OCI-LY7 (cell line): ENCODE data around the gene SLC27A5. TPM values are rescaled to one million over a fixed set of nuclear protein-coding genes. Genes with fewer than 3 reads are reported as not detected.

Source experiments
- BruUV-seq: library from RNA; stranded (reverse); fragments of 400-500 nt; replicated peaks from 2 replicates; lab custom pipeline; 2021; lab: Mats Ljungman, UMichigan
- CTCF ChIA-PET: fragments of 300-600 bp; sonication (Branson Sonifier 250); formaldehyde crosslinking; loops from one replicate; lab custom pipeline; 2022; ENCODE audit warnings: antibody characterized with exemption; ENCODE audit not compliant: unreplicated experiment; lab: Charles Lee
- POLR2A ChIA-PET: fragments of 300-600 bp; sonication (Branson Sonifier 250); formaldehyde crosslinking; loops from one replicate; lab custom pipeline; 2022; ENCODE audit warnings: antibody characterized with exemption; lab: Charles Lee
- DNase-seq: peaks from one replicate; pipeline ENCODE4 v3.0.0-alpha.2; 2015; ENCODE audit warnings: low spot score
- H2AFZ ChIP-seq: fragments of 200-600 bp; sonication (generic), shearing (Covaris generic); 2 replicates; pipeline ENCODE4 v1.6.1; 2014; ENCODE audit warnings: mild to moderate bottlenecking, antibody characterized with exemption, low read length, moderate library complexity
- H3K27ac ChIP-seq: fragments of 200-600 bp; sonication (generic); 2 replicates; pipeline ENCODE4 v1.5.1; 2014; ENCODE audit warnings: mixed run types, low read depth, mild to moderate bottlenecking, moderate library complexity, low read length, inconsistent platforms; ENCODE audit not compliant: poor library complexity, severe bottlenecking
- H3K36me3 ChIP-seq: fragments of 200-600 bp; sonication (generic); 2 replicates; pipeline ENCODE4 v1.6.1; 2014; ENCODE audit warnings: mild to moderate bottlenecking, antibody characterized with exemption, low read length, moderate library complexity, mixed read lengths; ENCODE audit not compliant: insufficient read depth
- H3K4me1 ChIP-seq: fragments of 200-600 bp; sonication (generic); 2 replicates; pipeline ENCODE4 v1.5.1; 2014; ENCODE audit warnings: mild to moderate bottlenecking, low read length; ENCODE audit not compliant: insufficient read depth, poor library complexity, severe bottlenecking
- H3K4me2 ChIP-seq: fragments of 200-600 bp; sonication (generic); 2 replicates; pipeline ENCODE4 v1.6.1; 2014; ENCODE audit warnings: mild to moderate bottlenecking, low read length
- H3K4me3 ChIP-seq: fragments of 200-600 bp; sonication (generic); 2 replicates; pipeline ENCODE4 v1.5.1; 2014; ENCODE audit warnings: mild to moderate bottlenecking, low read depth, low read length; ENCODE audit not compliant: poor library complexity, severe bottlenecking
- H3K79me2 ChIP-seq: fragments of 200-600 bp; sonication (generic); 2 replicates; pipeline ENCODE4 v1.6.1; 2016; ENCODE audit warnings: low read depth, mild to moderate bottlenecking, low read length, moderate library complexity, mixed read lengths; ENCODE audit not compliant: insufficient read depth
- H3K9me2 ChIP-seq: fragments of 200-600 bp; sonication (generic); 2 replicates; pipeline ENCODE4 v1.6.1; 2016; ENCODE audit warnings: mild to moderate bottlenecking, low read length, mixed read lengths; ENCODE audit not compliant: insufficient read depth
- H3K9me3 ChIP-seq: fragments of 200-600 bp; sonication (generic); 2 replicates; pipeline ENCODE4 v1.6.1; 2014; ENCODE audit warnings: mild to moderate bottlenecking, mixed run types, low read length, mixed read lengths
- H4K20me1 ChIP-seq: fragments of 200-600 bp; sonication (generic); 2 replicates; pipeline ENCODE4 v1.6.1; 2014; ENCODE audit warnings: mild to moderate bottlenecking, antibody characterized with exemption, low read length, moderate library complexity, mixed read lengths; ENCODE audit not compliant: insufficient read depth
- EZH2phosphoT487 ChIP-seq: fragments of 200-600 bp; sonication (generic); IDR thresholded peaks from 2 replicates; pipeline ENCODE4 v1.6.1; 2018; ENCODE audit warnings: low read depth, borderline replicate concordance, mild to moderate bottlenecking, mixed run types, antibody characterized with exemption, low read length, moderate library complexity, mixed read lengths
- intact Hi-C: fragments of 100-400 bp; cut with micrococcal nuclease; formaldehyde crosslinking; loops from one replicate; pipeline ENCODE4 v1.10.0; 2022; ENCODE audit not compliant: unreplicated experiment
- total RNA-seq, 2 experiments: library from RNA; depleted of rRNA in 1 of 2; stranded (reverse); fragments of >200 nt in 1 of 2; shearing (Covaris generic) in 1 of 2; gene quantifications; 2 replicates each; pipeline ENCODE4 v1.2.3, GENCODE V29; 2014 to 2022
- TF ChIP-seq, protein P1 (sequence below): fragments of 200-600 bp; sonication (generic); conservative IDR thresholded peaks from 2 replicates; pipeline ENCODE4 v1.5.1; 2014; ENCODE audit warnings: mild to moderate bottlenecking, antibody characterized with exemption, low read length, moderate library complexity, mixed read lengths

Gene SLC27A5
- total RNA-seq, 2 experiments from 2014 or later: 28.0 to 29.8 TPM

DNA sequence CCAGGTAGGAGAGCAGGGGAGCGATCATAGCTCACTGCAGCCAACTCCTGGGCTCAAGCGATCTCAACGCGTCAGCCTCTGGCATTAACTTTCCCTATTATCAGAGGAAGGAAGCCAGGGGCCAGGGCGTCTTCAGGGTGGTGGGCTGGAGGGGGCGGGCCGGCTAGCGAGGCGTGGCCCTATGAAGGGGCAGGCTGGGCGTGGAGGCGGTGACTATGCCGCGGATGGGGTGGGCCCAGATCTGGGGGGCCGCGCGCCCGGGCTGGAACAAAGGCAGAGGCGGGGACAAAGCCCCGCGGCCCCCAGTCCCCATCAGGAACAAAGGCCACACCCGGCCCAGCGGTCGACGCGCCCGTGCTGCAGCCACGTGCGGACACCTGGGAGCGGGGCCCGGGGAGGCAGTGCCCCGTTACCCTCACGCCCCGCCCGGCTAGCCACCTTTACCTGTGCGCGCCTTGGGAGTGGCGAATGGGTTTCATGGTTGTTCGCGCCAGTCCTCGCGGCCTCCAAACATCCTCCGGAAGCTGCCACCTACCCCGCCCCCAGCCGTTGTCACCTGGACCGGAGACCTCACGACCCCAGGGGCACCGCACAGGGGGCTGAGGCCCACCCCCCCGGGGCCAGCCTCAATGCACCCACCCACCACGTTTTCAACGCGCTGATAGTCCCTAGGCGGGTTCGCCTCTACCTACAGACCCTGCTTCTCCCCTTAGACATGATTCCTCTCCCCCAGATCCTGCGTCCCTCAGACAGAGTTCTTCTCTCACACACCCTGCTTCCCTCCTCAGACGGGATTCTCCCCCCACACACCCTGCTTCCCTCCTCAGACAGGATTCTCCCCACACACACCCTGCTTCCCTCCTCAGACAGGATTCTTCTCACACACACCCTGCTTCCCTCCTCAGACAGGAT is 26.7 kb upstream of the SLC27A5 start:
- no TSS peak for BruUV-seq
- DNase-seq: no peak
- CTCF ChIA-PET: no interaction called here
- no peaks in the 10 kb centered on the region for H3K9me2 ChIP-seq
- peak overlapping the region; percentile 55; the same call in 1 of the 2 replicates for H2AFZ ChIP-seq
- no peak overlapping the region for H3K27ac ChIP-seq
- no peaks in the 10 kb centered on the region for H3K79me2 ChIP-seq
- TF ChIP-seq, protein P1, sequence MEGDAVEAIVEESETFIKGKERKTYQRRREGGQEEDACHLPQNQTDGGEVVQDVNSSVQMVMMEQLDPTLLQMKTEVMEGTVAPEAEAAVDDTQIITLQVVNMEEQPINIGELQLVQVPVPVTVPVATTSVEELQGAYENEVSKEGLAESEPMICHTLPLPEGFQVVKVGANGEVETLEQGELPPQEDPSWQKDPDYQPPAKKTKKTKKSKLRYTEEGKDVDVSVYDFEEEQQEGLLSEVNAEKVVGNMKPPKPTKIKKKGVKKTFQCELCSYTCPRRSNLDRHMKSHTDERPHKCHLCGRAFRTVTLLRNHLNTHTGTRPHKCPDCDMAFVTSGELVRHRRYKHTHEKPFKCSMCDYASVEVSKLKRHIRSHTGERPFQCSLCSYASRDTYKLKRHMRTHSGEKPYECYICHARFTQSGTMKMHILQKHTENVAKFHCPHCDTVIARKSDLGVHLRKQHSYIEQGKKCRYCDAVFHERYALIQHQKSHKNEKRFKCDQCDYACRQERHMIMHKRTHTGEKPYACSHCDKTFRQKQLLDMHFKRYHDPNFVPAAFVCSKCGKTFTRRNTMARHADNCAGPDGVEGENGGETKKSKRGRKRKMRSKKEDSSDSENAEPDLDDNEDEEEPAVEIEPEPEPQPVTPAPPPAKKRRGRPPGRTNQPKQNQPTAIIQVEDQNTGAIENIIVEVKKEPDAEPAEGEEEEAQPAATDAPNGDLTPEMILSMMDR: no peak
- no peak for TF ChIP-seq EZH2phosphoT487
- POLR2A ChIA-PET: no interaction called here
- intact Hi-C loops: no loop called here
- peak overlapping the region; percentile 36 for H3K4me3 ChIP-seq
- H3K4me2 ChIP-seq: peak overlapping the region; percentile 44
- no peaks in the 10 kb centered on the region for H3K9me3 ChIP-seq
- no peaks in the 10 kb centered on the region for H3K36me3 ChIP-seq
- H4K20me1 ChIP-seq: no peaks in the 10 kb centered on the region
- H3K4me1 ChIP-seq: peaks cover 13% of the 10 kb centered on the region

DNA sequence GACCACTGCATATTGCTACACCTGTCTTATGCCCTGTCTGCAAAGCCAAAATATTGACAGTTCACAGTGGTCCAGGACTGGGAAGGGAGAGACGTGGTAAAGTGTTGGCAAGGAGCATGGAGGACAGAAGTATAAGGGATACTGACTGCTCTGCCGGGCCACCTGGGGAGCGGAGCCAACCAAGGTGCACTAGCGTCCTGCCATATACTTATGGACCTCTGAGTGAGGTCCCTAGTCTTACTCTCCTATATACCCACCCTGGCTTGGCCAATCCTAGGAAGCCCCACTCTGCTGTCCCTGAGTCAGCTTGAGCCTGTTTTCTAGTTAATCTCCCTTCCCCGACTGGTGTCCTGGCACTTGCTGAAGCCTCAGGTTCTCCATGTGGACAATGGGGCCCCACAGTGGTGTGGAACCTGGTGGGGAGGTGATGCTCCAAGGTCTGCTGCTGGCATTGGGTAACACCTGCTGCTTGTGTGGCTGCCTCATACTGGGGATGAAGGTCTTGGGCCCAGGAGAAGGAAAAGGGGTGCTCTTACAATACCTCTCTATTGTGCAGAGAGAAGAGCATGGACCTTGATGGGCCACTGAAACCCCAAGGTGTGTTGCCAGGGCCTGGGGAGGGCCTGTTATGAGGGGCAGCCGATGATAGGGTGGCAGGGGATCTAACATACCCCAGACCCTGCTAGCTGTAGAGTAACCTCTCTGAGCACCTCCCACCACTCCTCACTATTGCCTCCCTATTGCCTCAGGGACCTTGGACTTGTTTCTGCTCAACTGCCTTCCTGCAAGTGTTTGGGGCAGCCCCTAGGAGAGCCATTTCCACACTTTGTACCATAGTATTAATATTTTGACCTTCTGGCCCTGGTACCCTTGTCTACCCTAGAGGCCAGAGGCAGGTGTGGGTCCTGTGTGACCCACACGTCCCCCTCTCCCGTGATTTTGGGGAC is 25.3 kb upstream of the SLC27A5 start:
- no peak for TF ChIP-seq EZH2phosphoT487
- POLR2A ChIA-PET: no interaction called here
- Histone ChIP-seq H3K36me3 (no peaks in the 10 kb centered on the region), H3K27ac (no peak overlapping the region), H3K9me2 (no peaks in the 10 kb centered on the region), H2AFZ (no peak overlapping the region; the same call in 1 of the 2 replicates), H4K20me1 (no peaks in the 10 kb centered on the region), H3K4me3 (no peak overlapping the region), H3K9me3 (no peaks in the 10 kb centered on the region), H3K79me2 (no peaks in the 10 kb centered on the region), H3K4me1 (peaks cover 10% of the 10 kb centered on the region), H3K4me2 (no peak overlapping the region)
- CTCF ChIA-PET: no interaction called here
- intact Hi-C loops: no loop called here
- BruUV-seq: no TSS peak
- no peak for DNase-seq

DNA sequence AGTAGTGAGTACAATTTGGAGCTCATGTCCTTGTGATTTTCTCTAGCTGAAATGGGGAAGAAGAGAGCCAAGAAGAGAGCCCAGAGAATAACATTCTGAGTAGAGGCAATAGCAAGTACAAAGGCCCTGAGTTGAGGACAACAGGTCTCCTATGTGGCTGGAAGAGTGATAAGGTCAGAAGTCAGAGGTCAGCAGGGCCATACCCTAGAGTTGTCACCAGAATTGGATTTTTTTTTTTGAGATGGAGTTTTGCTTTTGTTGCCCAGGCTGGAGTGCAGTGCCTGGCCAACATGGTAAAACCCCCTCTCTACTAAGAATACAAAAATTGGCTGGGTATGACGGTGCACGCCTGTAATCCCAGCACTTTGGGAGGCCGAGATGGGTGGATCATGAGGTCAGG is 24.1 kb upstream of the SLC27A5 start:
- BruUV-seq: no TSS peak
- CTCF ChIA-PET: no interaction called here
- POLR2A ChIA-PET: no interaction called here

More for the DNA sequence above, 24.1 kb upstream of the SLC27A5 start:
- H3K9me2 ChIP-seq: no peaks in the 10 kb centered on the region
- no peak overlapping the region for H3K27ac ChIP-seq
- TF ChIP-seq EZH2phosphoT487: no peak
- TF ChIP-seq, protein P1: no peak
- intact Hi-C loops: no loop called here
- no peak for DNase-seq
- H3K4me1 ChIP-seq: peaks cover 15% of the 10 kb centered on the region
- no peaks in the 10 kb centered on the region for H4K20me1 ChIP-seq
- H3K36me3 ChIP-seq: no peaks in the 10 kb centered on the region
- no peak overlapping the region for H3K4me3 ChIP-seq
- H3K79me2 ChIP-seq: no peaks in the 10 kb centered on the region
- H2AFZ ChIP-seq: no peak overlapping the region
- no peak overlapping the region for H3K4me2 ChIP-seq
- H3K9me3 ChIP-seq: no peaks in the 10 kb centered on the region
